Body of pancreas (tissue), 4 donors: Measurements from ENCODE around the gene U2AF2.

Source experiments
- CTCF ChIP-seq, 7 experiments: fragments of 450-650 bp in 4 of 7; fragments of 200-600 bp in 3 of 7; sonication (generic) in 3 of 7; IDR thresholded peaks; one replicate each; pipeline ENCODE4 v1.5.1; 2016 to 2019; ENCODE audit warnings: antibody characterized with exemption in 7 of 7
- POLR2A ChIP-seq, 3 donors: fragments of 450-650 bp; IDR thresholded peaks; one replicate each; pipeline ENCODE4 v1.6.1; 2016; ENCODE audit warnings: antibody characterized with exemption in 3 of 3, mild to moderate bottlenecking in 2 of 3

GRCh38 chr19:55691561-55692481, 37.0 kb downstream of the U2AF2 start:
- TF ChIP-seq CTCF (IDR thresholded peaks at IDR 0.05) (no peak), POLR2A (IDR thresholded peaks at IDR 0.05) (no peak)
